ENCODE measurements around the gene GABRA4. TPM values are rescaled to one million over a fixed set of nuclear protein-coding genes. Genes with fewer than 3 reads are reported as not detected.

The GABRA4 gene
- total RNA-seq, 4 donors from 2014 or later, result 0.35 TPM; not detected in 3

DNA sequence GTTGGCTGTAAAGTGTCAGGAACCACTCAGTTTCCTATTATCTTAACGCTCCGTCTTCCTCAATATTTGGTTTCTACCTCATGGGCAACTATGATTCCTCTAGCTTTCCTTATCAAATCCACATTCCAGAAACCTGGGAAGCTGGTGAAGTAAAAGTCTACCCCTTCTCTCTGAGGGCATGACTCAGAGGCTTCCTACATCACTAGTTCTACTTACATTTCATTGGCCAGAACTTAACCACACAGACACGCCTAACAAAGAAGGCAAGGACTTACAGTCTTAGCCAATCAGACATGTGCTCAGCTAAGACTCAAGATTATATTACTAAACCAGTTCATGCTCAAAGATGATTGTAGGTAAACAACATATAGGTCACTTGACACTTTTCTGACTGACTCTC, 114.7 kb downstream of the GABRA4 start:
- TF ChIP-seq, protein P1, sequence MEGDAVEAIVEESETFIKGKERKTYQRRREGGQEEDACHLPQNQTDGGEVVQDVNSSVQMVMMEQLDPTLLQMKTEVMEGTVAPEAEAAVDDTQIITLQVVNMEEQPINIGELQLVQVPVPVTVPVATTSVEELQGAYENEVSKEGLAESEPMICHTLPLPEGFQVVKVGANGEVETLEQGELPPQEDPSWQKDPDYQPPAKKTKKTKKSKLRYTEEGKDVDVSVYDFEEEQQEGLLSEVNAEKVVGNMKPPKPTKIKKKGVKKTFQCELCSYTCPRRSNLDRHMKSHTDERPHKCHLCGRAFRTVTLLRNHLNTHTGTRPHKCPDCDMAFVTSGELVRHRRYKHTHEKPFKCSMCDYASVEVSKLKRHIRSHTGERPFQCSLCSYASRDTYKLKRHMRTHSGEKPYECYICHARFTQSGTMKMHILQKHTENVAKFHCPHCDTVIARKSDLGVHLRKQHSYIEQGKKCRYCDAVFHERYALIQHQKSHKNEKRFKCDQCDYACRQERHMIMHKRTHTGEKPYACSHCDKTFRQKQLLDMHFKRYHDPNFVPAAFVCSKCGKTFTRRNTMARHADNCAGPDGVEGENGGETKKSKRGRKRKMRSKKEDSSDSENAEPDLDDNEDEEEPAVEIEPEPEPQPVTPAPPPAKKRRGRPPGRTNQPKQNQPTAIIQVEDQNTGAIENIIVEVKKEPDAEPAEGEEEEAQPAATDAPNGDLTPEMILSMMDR (IDR thresholded peaks at IDR 0.05), result no peak
- no peak for TF ChIP-seq POLR2A (IDR thresholded peaks at IDR 0.05)
- Histone ChIP-seq H3K27me3 (no peaks in the 10 kb centered on the region), H3K9me3 (no peaks in the 10 kb centered on the region), H3K4me1 (no peaks in the 10 kb centered on the region), H3K4me3 (no peak overlapping the region), H3K36me3 (no peaks in the 10 kb centered on the region), H3K27ac (no peak overlapping the region)
- intact Hi-C loops (cut with DNase I; ENCODE audit: low total_unique reads), result no loop called here
- DNase-seq, result no peak

DNA sequence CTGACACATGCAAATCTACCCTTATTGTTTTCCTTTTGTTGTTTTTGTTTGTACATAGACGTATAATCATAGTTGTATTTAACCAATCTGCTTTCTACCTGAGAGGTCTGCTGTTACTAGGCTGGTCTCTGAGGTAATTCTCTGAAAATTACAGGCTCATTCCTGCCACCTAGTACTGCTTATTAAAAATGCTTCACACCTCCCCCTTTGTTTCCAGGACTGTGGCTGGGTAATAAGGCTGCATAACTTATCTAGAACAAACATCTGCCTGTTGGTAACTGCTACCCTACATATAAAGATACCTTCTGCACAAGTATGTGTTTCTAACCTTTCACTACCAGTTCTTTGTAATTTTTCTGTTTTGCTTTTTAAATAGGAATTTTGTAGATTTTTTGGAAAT, 118.6 kb downstream of the GABRA4 start:
- Histone ChIP-seq H3K4me3 (no peak overlapping the region), H3K36me3 (no peaks in the 10 kb centered on the region), H3K27me3 (no peaks in the 10 kb centered on the region), H3K27ac (no peak overlapping the region), H3K9me3 (no peaks in the 10 kb centered on the region), H3K4me1 (no peaks in the 10 kb centered on the region)
- TF ChIP-seq POLR2A (IDR thresholded peaks at IDR 0.05), result no peak
- TF ChIP-seq, protein P1 (IDR thresholded peaks at IDR 0.05), result no peak
- no peak for DNase-seq
- intact Hi-C loops (cut with DNase I; ENCODE audit: low total_unique reads), result no loop called here

DNA sequence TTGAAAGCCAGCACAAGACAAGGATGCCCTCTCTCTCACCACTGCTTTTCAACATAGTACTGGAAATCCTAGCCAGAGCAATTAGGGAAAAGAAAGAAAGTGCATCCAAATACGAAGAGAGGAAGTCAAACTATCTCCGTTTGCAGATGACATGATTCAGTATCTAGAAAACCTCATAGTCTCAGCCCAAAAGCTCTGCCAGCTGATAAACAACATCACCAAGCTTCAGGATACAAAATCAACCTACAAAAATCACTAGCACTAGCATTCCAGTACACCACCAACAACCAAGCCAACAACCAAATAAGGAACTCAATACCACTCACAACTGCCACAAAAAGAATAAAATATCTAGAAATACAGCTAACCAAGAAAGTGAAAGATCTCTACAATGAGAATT, 123.0 kb downstream of the GABRA4 start:
- Histone ChIP-seq H3K4me1 (no peaks in the 10 kb centered on the region), H3K27me3 (no peaks in the 10 kb centered on the region), H3K36me3 (no peaks in the 10 kb centered on the region), H3K4me3 (no peak overlapping the region), H3K9me3 (no peaks in the 10 kb centered on the region), H3K27ac (no peak overlapping the region)
- DNase-seq, result no peak
- TF ChIP-seq, protein P1 (IDR thresholded peaks at IDR 0.05), result no peak
- no peak for TF ChIP-seq POLR2A (IDR thresholded peaks at IDR 0.05)
- intact Hi-C loops (cut with DNase I; ENCODE audit: low total_unique reads), result no loop called here

Other genes starting within 250 kb of the GABRA4 start
- not detected for gene COX7B2, start 84.3 kb downstream of the GABRA4 start, total RNA-seq
- gene GABRB1, start 38.0 kb upstream of the GABRA4 start, total RNA-seq, result 1 to 10 TPM in 2 of 4 donors, not detected in 2; 1.2 to 1.5 TPM

All from uterus (tissue), 4 donors.